ENCODE measurements around the gene RAC2. TPM values are rescaled to one million over a fixed set of nuclear protein-coding genes. Genes with fewer than 3 reads are reported as not detected.

Gene RAC2
- total RNA-seq, 1 donor from 2014 or later, result 11.8 TPM

- peak in 1 of 2 donors; percentile 67 for DNase-seq (ENCODE audit: low read depth in 2 of 2)
Observed at GRCh38 chr22:37178350-37179125, 65.5 kb downstream of the RAC2 start.

DNA sequence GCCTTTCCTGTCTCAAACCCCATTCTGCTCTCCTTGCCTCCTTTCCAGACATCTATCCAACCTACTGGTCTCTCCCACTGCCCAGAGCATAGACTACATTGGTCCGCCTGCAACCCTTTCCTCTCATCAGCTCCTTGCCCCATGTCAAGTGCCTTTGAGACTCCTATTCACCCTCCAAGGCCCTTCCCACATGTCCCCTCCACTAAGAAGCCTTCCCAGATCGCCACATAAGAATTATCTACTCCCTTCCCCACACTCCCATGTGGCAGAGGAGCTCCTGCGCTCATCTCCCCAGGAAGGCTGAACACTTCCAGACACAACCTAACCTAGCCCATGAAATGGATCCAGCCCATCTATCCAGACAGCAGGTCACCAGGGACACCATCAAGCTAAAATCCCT, 66.3 kb downstream of the RAC2 start:
- DNase-seq (ENCODE audit: low read depth in 2 of 2), result no peak

- DNase-seq (ENCODE audit: low read depth in 2 of 2), result no peak
Observed at GRCh38 chr22:37177221-37177620, 66.8 kb downstream of the RAC2 start.

- DNase-seq (ENCODE audit: low read depth in 2 of 2), result peak; percentile 89 to 95
Observed at GRCh38 chr22:37176464-37177061, 67.5 kb downstream of the RAC2 start.

DNA sequence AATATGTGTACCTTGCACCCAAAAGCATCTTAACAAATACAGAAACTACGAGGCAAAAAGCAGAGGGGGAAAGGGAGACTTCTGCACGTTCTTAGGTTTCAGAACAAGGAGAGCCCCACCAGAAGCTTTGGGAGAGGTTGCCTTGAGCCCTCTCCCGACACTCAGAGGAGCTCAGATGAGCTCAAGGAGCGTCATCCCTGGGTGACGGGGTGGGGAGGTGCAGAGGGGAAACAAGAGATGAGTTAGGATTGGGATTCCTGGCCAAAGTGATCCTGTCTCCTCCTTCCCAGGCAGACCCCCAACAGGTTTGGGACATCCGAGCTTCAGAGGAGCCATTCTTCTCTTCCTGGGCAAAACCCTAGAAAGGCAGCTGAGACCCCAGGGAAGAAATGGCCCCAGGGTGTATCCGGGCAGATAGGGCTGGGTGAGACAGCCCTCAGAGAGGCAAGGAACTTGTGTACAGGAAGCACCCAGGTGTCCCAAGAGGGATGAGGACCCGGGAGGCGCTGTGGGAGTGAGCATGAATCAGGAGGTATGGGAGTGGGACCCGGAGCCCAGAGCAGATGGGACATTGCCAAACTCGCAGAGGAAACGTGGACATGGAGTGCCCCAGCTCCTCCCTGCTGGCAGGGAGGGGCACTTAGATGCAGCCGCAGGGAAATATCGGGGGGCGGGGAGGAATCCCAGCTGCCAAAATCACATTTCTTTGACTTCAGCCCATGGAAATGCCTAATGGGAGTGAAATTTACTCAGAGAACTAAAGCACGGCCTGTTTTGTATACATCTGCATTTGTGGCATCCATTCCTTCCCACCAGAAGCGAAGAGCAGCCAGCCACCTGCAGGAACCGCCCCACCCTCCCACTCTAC, 68.4 kb downstream of the RAC2 start:
- DNase-seq (ENCODE audit: low read depth in 2 of 2), result no peak

Other genes with a start within 250 kb of the RAC2 start
- gene TST, start 224.8 kb downstream of the RAC2 start, total RNA-seq, result 50.2 and 62.0 TPM in 2 replicates
- 102 and 143 TPM in 2 replicates for gene MPST, start 224.5 kb downstream of the RAC2 start, total RNA-seq
- 50.6 and 74.3 TPM in 2 replicates for gene KCTD17, start 192.5 kb downstream of the RAC2 start, total RNA-seq
- not detected in 2 replicates for gene TMPRSS6, start 134.6 kb downstream of the RAC2 start, total RNA-seq
- gene IL2RB, start 94.4 kb downstream of the RAC2 start, total RNA-seq, result not detected in 2 replicates
- 5.0 and 6.6 TPM in 2 replicates for gene C1QTNF6, start 56.0 kb downstream of the RAC2 start, total RNA-seq
- not detected in 2 replicates for gene SSTR3, start 31.8 kb downstream of the RAC2 start, total RNA-seq
- gene CYTH4, start 38.2 kb upstream of the RAC2 start, total RNA-seq, result 0.13 TPM in 2 replicates
- gene ELFN2, start 183.2 kb upstream of the RAC2 start, total RNA-seq, result under 0.01 TPM in 2 replicates
- 97.7 and 197 TPM in 2 replicates for gene MFNG, start 242.1 kb upstream of the RAC2 start, total RNA-seq

All from dermis microvascular lymphatic vessel endothelial cell (primary cell).